ENCODE measurements around the gene SND1. TPM values are rescaled to one million over a fixed set of nuclear protein-coding genes. Genes with fewer than 3 reads are reported as not detected.

SND1 gene
- total and polyA plus RNA-seq, 4 donors: 59.4 to 214 (median 84.1) TPM

DNA sequence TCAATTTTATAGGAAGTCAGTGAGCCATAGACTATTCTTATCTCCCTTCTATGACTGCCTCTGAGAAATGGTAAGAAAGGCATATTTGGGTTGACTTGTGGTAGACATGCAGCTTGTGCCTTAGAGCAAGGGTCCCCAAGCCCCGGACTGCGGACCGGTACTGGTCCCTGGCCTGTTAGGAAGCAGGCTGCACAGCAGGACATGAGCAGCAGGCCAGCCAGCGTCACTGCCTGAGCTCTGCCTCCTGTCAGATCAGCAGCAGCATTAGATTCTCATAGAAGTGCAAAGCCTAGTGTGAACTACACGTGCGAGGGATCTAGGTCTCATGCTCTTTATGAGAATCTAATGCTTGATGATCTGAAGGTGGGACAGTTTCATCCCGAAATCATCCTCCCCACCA is 180.6 kb downstream of the SND1 start:
- H3K27ac ChIP-seq (ENCODE audit: low read depth in 1 of 2, low read length in 2 of 2): no peak overlapping the region
- H3K27me3 ChIP-seq (ENCODE audit: control insufficient read depth in 4 of 4, insufficient read depth in 4 of 4, low read length in 3 of 4): no peaks in the 10 kb centered on the region
- no peak for DNase-seq (ENCODE audit: low spot score)
- TF ChIP-seq HNF4A (conservative IDR thresholded peaks at IDR 0.05): no peak
- no peak for TF ChIP-seq HNF4G (IDR thresholded peaks at IDR 0.05)
- no peak for TF ChIP-seq SP1 (IDR thresholded peaks at IDR 0.05)
- no peak for TF ChIP-seq GABPA (IDR thresholded peaks at IDR 0.05 in 1 of 2, conservative IDR thresholded peaks at IDR 0.05 in 1 of 2)
- TF ChIP-seq, protein P1, sequence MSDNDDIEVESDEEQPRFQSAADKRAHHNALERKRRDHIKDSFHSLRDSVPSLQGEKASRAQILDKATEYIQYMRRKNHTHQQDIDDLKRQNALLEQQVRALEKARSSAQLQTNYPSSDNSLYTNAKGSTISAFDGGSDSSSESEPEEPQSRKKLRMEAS (IDR thresholded peaks at IDR 0.05): no peak
- TF ChIP-seq, protein P2, sequence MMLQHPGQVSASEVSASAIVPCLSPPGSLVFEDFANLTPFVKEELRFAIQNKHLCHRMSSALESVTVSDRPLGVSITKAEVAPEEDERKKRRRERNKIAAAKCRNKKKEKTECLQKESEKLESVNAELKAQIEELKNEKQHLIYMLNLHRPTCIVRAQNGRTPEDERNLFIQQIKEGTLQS (IDR thresholded peaks at IDR 0.05): no peak
- no peak for TF ChIP-seq NR2F2 (IDR thresholded peaks at IDR 0.05)
- no peak for TF ChIP-seq TAF1 (conservative IDR thresholded peaks at IDR 0.05)
- TF ChIP-seq JUND (IDR thresholded peaks at IDR 0.05): no peak
- no peak for TF ChIP-seq EGR1 (IDR thresholded peaks at IDR 0.05; ENCODE audit: low read depth in 2 of 2)
- no peak for TF ChIP-seq RXRA (IDR thresholded peaks at IDR 0.05)
- peaks cover 0 to 3% (median 0%) of the 10 kb centered on the region in 4 donors for H3K9me3 ChIP-seq (ENCODE audit: control insufficient read depth in 4 of 4, low read length in 3 of 4)
- peaks cover 0 to 1% (median 0%) of the 10 kb centered on the region in 4 donors for H3K4me1 ChIP-seq (ENCODE audit: control insufficient read depth in 4 of 4, insufficient read depth in 4 of 4, low read length in 3 of 4)
- H3K4me3 ChIP-seq (ENCODE audit: low read depth in 1 of 3, low read length in 3 of 3): no peak overlapping the region
- WGBS: 98% methylated on average over 7 of the region's 7 CpGs
- peaks cover 0 to 2% (median 0%) of the 10 kb centered on the region in 4 donors for H3K36me3 ChIP-seq (ENCODE audit: control insufficient read depth in 4 of 4, insufficient read depth in 3 of 4, low read depth in 1 of 4, low read length in 3 of 4)
- H3K9ac ChIP-seq (ENCODE audit: low read depth in 1 of 2, low read length in 2 of 2): no peak overlapping the region

- TF ChIP-seq SP1 (IDR thresholded peaks at IDR 0.05): no peak
- TF ChIP-seq, protein P2 (IDR thresholded peaks at IDR 0.05): no peak
- TF ChIP-seq FOXA1 (IDR thresholded peaks at IDR 0.05): no peak
- TF ChIP-seq REST (IDR thresholded peaks at IDR 0.05): no peak
- no peak for TF ChIP-seq TAF1 (conservative IDR thresholded peaks at IDR 0.05)
- no peak for TF ChIP-seq HNF4A (conservative IDR thresholded peaks at IDR 0.05)
- TF ChIP-seq, protein P1 (IDR thresholded peaks at IDR 0.05): no peak
- no peak for TF ChIP-seq EGR1 (IDR thresholded peaks at IDR 0.05; ENCODE audit: low read depth in 2 of 2)
- TF ChIP-seq RXRA (IDR thresholded peaks at IDR 0.05): no peak
- TF ChIP-seq YY1 (IDR thresholded peaks at IDR 0.05): no peak
- no peak for TF ChIP-seq RAD21 (IDR thresholded peaks at IDR 0.05)
- no peak for TF ChIP-seq CTCF (IDR thresholded peaks at IDR 0.05; ENCODE audit: low read depth, low read length, missing input control)
- 78% methylated on average over 1 of the region's 1 CpG for WGBS
Observed at GRCh38 chr7:127833641-127834040, 181.6 kb downstream of the SND1 start.

More at GRCh38 chr7:127833641-127834040, 181.6 kb downstream of the SND1 start:
- H3K27me3 ChIP-seq (ENCODE audit: control insufficient read depth in 4 of 4, insufficient read depth in 4 of 4, low read length in 3 of 4): no peaks in the 10 kb centered on the region
- DNase-seq (ENCODE audit: low spot score): no peak
- peaks cover 0 to 2% (median 0%) of the 10 kb centered on the region in 4 donors for H3K36me3 ChIP-seq (ENCODE audit: control insufficient read depth in 4 of 4, insufficient read depth in 3 of 4, low read depth in 1 of 4, low read length in 3 of 4)
- H3K4me3 ChIP-seq (ENCODE audit: low read depth in 1 of 3, low read length in 3 of 3): no peak overlapping the region
- peaks cover 0 to 4% (median 2%) of the 10 kb centered on the region in 4 donors for H3K9me3 ChIP-seq (ENCODE audit: control insufficient read depth in 4 of 4, low read length in 3 of 4)
- no peak overlapping the region for H3K9ac ChIP-seq (ENCODE audit: low read depth in 1 of 2, low read length in 2 of 2)
- H3K4me1 ChIP-seq (ENCODE audit: control insufficient read depth in 4 of 4, insufficient read depth in 4 of 4, low read length in 3 of 4): peaks cover 0 to 1% (median 0%) of the 10 kb centered on the region in 4 donors
- no peak overlapping the region for H3K27ac ChIP-seq (ENCODE audit: low read depth in 1 of 2, low read length in 2 of 2)

Data from liver (tissue), 9 donors.